HG03025 (cell line): Measurements from ENCODE around the gene JPH4.

Experiments
- ATAC-seq: cut with Tn5 transposase; IDR thresholded peaks from one replicate; pipeline ENCODE4 v1.9.1; 2021; ENCODE audit warnings: mild to moderate bottlenecking, moderate library complexity; ENCODE audit not compliant: unreplicated experiment, low FRiP score

Gene JPH4

DNA sequence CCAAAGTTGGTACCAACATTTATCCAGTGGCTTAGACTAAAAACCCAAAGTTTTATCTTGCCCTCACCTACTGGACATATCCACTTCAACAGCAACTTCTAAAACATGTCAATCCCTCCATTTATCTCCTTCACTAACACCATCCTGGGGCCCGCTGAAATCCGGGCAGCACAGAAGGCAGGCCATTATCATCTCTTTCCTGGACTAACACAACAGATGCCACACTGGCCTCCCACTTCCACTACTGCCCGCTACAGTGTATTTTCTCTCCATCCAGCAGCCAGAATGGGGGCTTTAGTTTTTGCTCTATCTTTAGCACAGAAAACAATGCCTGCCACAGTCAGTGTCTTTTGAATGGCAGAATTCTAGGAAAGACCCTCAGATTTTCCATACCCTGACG lies 42.6 kb downstream of the JPH4 start:
- ATAC-seq = no peak

DNA sequence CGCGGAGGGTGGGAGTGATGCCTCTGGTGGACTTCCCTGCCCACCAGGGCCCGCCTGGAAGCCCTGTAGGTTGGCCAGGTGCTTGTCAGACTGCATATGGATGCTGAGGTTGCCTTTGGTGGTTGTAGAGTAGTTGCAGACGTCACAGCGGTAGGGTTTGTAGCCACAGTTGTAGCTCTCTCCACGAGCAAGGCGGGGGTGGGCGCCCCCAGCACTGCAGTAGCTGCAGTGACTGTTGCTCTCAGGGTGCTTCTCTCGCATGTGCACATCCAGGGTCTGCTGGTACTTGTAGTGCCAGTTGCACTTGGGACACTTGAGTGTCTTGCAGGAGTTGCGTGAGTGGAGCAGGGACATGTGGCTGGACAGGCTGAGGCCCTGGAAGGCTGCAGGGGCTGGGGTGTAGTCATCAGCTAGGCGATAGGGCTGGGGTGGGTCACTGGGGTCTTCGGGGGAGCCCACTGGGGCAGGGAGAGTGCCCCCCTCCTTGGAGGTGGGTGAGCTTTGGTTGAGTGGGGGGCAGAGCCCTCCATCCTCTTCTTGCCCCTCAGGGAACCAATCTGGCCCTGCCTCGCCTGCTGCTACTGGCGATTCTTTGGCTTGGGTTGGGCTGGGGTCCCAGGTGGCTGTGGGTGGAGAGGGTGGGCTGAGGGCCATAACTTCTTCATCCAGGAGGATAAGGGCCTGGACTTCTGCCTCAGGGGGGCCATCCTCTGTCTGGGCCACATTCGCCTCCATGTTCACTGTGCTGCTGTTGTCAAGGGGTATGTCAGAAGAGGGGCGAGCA lies 44.7 kb downstream of the JPH4 start:
- no peak for ATAC-seq

DNA sequence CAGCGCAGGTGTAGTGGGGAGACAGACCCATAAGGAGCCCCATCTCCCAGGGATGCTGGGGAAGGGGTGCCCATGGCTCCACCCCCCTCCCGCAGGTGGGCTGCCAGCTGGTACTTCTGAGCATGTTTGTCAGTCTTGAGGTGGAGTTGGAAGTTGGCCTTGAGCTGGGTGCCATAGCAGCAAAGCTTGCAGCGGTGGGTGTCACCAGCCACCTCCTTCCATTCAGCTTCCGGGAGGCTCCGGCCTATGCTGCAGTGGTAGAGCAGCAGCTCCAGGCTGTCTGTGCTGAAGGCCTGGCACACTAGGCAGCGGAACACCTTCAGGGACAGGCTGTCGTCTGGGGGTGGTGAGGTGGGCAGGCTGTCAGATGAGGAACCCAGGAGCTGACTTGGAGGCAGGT lies 45.9 kb downstream of the JPH4 start:
- no peak for ATAC-seq

DNA sequence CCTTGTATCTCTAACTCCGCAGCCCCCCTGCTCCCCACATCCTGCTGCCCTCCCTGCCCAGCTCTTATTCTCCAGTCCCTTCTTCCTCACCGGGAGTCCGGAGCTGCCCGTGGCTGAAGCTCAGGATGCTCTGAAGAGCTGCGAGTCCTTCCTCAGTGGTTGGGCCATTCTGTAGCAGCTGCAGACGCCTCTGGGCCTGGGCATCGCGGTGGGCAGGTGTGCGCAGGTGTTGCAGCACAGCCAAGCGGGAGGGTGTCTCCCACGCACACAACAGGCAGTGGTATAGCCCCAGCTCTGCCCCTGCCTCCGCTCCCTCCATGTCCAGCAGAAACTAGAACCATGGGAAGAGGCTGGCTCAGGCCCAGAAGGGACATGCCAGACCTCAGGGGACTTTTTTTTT lies 47.2 kb downstream of the JPH4 start:
- ATAC-seq = no peak

DNA sequence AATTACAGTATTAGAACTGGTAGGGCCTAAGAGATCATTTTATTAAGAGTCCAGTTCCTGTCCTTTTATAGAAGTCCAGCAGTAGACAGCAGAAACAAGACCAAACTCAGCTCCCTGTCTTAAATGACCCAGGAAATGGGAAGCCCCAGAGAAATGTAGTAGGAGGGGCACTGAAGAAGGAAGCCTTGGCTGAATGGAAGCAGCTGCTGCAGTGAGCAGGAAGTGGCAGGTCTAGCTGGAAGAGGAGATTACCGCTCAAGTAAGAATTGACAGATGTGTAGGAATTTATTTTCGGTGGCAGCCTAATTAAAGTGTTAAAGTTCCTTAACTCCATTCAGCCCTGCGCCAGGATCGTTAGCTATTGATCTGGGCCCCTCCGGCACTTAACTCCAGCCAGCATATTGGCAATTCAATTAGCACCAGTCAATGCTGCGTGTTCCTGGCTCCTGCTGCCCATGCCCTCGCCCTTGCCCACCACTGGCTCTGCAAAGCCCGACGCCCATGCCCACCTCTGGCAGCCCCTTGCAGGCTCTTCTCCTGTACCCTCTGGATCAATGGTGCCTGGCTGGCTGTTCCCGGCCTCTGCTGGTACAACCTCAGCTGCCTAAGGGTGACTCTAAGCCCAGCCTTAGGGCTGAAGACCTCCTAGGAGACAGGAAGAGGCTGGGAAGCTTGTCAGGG lies 48.1 kb downstream of the JPH4 start:
- no peak for ATAC-seq

DNA sequence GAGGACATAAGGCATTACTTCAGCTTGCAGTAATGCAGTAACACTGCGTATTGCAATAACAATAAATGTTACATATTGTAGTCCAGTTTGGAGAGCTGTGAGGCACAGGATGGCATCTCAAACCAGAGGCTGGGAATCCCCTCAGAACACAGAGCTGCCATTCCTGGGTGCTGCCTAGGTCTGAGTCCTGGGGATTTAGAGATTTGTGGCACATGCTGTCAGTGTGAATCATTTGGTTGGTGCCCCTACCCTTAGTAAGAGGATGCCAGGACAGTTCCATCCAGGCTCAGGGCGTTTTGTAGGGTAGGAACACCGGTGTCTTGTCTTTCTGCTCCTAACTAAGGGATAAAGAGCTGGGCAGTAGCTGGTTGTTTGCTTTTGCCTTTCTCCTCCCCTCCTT lies 49.6 kb downstream of the JPH4 start:
- ATAC-seq = no peak

DNA sequence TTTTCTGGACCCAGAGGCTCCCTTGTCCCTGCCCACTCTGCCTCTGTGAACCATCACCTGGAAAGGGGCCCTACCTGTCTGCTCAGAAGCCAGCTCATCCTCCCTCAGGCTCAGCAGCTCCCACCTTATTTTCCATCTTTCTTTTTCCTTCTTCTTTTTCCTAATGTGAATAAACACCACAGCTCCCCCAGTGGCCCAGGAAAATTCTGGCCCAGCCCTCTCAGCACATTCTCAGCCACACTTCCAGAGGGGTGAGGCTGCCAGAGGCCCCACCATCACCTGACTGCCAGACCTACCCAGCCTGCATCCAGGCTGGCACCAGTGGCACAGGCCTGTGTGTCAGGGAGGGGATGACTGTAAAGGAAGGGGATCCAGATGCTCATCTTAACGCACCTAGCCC lies 50.0 kb downstream of the JPH4 start:
- no peak for ATAC-seq

DNA sequence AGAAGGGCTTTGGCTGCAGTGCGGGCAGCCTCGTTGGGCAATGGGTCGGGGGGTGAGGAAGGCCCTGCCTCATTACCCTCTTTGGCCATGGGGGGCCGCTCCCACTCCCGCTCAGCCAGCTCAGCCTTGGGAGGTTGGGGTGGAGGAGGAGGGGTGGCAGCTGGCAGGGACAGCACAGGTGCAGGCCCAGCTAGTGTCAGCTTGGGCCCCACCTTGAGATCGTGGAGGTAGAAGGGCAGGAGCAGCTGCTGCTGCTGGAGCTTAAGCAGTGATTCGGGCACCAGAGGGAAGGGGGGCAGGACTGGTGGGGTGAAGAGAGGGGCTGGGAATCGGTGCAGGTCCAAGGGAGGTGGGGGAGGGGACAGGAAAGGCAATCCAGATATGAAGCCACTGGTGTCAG lies 53.0 kb downstream of the JPH4 start:
- no peak for ATAC-seq

DNA sequence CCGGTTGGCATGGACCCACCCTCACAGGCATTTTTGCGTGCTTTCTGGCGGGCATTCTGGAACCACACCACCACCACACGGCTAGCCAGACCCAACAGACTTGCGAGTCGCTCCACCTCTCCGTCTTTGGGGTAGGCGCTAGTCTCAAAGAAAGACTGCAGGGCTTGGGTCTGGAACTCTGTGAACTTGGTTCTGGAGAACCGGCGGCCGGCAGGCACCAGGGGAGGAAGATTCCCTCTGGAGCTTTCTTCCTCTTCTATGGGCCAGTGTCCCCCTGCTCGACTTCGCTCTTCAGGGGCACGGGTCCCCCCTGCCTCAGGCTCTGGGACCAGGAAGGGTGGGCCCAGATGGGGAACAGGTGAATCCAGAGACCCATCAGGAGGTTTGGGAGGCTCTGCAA lies 53.6 kb downstream of the JPH4 start:
- ATAC-seq = no peak

DNA sequence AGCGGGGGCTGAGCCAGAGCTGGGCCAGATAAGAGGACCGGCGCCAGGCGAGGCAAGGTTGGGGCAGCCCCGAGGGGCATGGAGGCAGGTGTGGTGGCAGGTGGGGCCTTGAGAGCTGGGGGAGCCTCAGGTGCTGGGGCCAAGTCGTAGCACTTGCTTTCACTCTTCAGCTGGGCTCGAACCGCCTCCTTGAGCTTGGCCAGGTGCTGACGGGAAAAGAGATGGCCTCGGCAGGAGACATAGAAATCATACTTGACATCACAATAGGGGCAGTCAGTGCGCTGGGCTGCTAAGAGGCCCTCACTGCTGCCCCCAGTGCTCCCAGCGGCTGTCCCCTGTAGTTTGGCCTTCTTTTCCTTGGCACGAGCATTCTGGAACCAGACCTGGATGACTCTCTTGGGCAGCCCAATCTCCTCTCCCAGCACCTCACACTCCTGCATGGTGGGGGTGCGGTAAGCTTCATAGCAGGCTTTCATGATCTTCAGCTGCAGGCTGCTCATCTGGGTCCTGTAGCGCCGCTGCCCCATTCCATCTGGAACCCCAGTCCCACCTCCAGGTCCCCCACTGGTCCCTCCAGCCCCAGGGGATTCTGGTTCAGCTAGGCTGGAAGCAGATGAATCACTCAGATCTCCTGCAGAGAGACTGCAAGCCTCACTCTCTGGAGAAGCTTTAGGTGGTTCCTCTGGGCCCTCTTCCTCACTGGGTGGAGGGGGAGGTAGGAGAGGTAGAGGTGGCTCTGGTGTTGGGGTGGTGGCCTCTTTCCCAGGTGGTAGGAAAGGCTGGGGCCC lies 55.2 kb downstream of the JPH4 start:
- ATAC-seq = no peak

DNA sequence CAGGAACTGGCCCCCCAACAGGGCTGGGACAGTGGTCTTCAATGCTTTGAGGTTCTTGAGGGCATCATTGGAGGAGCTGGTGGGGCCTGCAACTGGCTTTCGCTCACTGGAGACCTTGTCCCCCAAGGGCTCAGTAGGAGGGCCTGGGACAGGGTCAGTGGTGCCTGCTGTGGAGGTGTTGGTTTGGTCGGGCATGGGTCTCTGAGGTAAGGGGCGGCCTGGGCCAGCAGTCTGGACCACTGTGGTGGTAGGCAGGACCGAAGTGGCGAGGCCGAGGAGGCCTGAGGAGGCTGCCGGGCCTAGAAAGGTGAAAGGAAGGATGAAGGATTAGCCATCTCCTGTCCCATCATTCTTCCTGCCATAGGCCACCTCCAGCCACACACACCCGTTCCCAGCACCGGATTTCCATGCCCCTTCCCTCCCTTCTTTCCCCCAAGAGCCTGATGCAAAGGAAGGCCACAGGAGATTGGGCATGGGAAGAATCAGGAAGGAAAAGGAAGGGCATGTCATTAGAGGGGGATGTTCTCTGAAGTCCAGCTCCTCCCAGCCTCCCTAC lies 55.9 kb downstream of the JPH4 start:
- no peak for ATAC-seq

DNA sequence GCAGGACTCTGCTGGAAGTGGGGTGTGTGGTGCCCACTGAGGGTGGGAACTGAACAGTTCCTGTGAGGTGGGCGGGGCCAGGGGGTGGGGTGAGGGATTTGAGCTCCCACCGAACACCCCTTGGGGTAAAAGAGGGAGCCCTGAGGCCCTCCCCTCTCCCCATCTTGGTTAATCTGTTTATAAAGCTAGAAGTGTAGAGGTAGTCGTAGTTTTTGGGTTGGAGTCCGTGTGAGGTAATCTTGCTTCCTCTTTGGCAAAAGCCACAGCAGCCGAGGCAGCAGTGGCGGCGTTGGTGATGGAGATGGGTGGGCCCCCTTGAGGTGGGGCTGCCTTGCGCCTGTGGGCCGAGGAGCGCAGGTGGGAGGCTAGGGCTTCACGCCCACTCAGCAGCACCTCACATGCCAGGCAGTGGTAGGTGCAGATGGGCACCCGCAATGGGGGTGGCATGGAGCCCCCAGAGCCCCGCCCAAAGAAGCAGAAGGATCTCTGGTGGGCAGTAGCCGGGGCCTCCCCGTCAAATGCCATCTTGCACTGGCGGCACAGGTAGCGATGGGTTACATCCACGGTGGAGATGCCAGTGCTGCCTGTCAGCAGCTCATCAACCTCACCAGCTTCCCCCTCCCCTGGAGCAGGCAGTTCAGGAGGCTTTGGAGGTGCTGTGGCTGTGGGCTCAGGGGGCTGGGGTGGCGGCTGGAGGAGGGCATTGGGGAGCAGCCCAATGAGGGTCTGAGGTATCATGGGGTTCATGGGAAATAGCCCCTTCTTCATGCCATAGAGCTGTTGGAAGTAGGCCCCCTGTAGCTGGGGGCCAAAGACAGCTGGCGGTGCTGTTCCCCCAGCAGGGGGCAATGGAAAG lies 56.6 kb downstream of the JPH4 start:
- no peak for ATAC-seq

DNA sequence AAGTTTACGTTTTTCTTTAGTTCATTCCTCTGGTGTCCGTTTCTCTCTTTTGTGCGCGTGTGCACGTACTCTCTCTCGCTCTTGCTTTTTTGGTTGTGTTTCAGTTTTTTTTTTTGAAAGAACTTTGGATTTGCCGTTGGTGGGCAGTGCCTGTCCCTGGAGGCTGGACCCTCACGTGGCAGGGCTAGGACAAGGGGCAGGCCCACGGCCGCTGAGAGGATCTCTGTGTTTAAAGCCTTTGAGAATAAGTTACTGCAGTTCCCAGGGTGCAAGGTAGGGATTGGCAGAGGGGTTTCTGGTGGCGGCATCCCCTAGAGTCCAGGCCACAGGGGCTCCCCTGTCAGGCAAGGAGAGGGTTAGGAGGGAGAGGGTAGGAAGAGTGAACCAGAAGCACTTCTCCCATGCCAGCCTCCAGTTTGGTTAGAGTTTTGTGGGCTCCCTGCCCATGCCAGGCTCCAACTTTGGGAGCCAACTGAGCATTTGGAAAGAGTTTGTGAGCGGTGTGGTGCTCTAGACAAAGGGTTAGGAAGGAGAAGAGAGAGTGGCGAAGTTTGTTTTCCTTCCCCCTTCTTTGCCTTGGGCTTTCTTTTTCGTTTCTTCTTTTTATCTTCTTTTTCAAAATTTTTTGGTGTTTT lies 57.6 kb downstream of the JPH4 start:
- ATAC-seq = no peak

DNA sequence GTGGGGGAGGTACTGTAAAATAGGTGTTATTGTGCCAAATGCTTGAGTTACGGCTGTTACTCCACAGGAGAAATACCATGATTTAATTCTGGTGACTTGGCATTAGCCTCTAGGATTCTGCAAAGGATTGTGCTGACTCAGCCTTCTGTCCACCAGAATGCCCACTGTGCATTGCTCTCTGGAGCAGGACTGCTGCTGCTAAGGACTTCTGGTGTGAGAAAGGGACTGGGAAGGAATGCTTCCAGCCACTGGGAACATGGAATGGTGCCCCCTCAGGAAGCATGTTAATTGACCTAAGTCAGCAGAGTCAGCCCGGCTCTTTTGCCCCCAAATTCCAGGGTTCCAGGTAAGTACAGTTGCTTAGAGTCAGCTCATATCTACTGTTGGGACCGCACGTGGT lies 59.9 kb downstream of the JPH4 start:
- no peak for ATAC-seq
